Endometrial microvascular endothelial cells (primary cell): Measurements from ENCODE around the gene HK2. TPM values are rescaled to one million over a fixed set of nuclear protein-coding genes. Genes with fewer than 3 reads are reported as not detected.
"Not testable (repeated sequence)": the region's sequence is repeated elsewhere in the genome, so short reads cannot be mapped to it uniquely, and the experiment has no call there.

Experiments
- in situ Hi-C: cut with HindIII; loops from 2 replicates; pipeline ENCODE4 v1.10.0; 2017; ENCODE audit warnings: low sequenced_read_pairs, low pct_unique_long_range_greater_than_20kb; ENCODE audit errors: inconsistent ontology term
- total RNA-seq: library from RNA; depleted of rRNA; stranded (reverse); fragments of >200 nt; gene quantifications from one replicate; pipeline ENCODE4 v1.2.3, GENCODE V29; 2015; ENCODE audit errors: inconsistent ontology term

Gene HK2
- total RNA-seq, 1 donor from 2014 or later: 8.0 TPM

DNA sequence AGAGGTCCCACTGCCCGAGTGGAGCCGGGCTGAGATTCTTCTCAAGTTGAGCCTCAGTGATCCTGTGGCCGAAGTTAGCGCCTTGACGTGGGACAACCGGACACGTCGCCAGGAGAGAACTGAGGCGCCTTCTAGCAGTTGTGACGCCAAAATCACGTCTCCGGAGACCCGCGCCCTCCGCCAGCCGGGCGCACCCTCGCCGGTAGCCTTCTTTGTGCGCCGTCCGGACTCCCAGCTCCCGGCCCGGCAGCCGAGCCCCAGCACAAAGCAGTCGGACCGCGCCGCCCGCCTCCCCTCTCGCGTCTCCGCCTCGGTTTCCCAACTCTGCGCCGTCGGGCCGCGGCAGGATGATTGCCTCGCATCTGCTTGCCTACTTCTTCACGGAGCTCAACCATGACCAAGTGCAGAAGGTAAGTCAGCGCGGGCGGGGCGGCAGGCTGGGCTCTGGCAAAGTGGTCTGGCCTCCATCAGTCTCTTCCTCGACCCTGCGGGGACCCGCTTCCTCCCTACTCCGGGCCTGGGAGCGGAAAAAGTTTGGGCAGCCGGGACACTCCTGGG is 386 bp downstream of the HK2 start:
- in situ Hi-C loops: not testable (repeated sequence)

- in situ Hi-C loops: no loop called here
These were observed 1.1 kb downstream of the HK2 start for GRCh38 chr2:74834792-74835755.

DNA sequence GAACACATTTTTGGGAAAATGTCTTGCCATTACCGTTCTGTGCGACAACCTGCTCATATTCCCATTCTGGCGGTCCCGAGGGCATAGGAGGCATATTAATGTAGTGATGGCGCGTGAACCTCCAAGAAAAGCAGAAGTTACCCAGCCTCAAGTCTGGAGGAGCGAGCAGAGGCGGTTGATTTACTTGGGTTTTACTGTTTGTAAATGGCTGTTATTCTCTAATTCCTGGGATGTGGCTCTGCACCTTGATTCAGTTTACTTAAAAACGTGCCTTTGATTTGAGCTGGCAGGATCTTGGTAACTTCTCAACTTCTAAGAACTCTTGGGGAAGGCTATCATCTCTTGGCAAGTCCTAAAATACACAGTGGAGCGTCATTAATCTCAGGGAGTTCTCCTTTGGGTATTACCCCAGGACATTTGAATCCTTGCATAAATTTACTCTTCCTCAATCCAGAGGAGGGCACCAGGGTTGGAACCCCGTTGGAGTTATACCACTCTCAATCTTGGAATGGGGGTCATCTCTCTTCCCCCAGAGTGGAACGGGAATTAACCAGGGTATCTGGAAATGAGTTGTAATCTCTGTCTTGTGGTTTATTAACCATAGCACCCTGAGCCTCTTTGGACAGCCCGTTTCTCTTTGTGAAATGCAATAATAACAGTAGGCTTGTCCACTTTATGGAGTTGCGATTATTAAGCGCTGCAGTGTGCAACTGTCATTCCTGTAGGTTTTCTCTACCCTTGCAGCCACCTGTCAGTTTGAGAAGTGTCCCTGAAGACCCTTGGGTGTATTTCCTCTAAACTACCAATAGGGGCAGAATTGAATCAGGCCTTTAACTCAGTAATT is 2.1 kb downstream of the HK2 start:
- in situ Hi-C loops: no loop called here

DNA sequence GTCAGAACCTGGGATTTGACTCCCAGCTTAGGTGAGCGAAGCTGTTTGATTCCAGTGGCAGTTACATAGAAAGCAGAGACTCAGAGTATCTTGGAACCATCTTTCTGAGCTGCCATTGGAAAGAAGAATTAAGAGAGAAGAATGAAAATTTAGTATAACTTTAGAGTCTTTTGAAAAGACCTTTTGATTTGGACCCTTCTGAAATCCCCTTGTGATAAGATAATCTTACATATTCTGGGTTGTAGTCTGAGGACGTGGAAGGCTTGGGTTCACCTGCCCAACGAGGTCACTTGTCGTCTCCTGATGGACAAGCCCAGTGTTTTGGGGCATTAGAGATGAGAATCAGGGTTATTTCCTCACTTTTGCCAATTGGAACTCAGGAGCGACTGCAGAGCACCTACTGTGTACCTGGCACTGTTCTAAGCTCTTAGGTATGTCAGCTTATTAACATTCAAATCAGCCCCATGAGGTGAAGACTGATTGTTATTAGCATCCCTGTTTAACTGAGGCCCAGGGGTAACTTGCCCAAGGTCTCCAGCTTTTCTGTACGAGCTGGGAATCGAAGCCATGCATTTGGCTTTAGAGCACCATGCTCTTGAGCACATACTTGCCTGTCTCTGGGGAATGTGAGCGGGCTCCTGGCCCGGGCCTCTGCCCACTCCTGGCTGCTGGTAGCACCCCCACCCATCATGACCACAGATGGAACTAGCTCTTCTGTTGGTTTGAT is 2.9 kb downstream of the HK2 start:
- in situ Hi-C loops: no loop called here

- in situ Hi-C loops: no loop called here
These were observed 7.7 kb downstream of the HK2 start for GRCh38 chr2:74841641-74842040.

DNA sequence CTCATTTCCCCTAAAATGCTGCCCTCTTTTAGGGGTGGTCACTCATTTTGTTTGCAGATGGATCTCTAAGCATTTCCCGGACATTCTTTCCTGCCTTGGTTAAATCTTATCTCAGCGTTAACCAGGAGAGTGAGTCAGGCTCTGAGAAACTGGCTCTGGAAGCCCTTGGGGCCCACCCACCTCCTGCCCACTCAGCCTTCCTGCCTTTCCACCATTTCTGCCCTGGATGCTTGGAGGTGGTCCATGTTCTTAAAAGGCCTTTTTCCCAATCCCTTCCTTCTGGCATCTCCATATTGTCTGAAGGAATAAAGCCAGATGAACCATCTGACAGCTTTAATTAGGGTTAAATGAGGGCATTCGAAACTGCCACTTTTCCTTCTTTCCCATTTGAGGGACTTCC is 9.5 kb downstream of the HK2 start:
- in situ Hi-C loops: no loop called here

DNA sequence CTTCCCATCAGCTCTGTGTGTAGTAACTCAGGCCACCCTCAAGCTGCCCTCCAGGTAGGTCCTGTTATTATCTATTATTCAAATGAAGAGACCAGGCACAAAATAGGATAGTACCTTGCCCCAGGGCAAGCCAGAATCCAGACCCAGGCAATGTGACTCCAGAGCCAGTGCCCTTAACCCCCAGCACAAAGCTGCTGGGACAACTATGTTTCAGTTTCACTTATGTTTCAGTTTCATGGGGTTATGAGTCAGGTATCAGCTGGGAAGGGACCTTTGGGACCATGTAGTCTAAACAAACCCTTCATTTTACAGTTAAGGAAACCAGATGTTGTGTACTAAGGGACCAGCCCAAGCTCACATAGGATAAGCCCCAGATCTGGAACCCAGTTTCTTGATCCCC is 10.0 kb downstream of the HK2 start:
- in situ Hi-C loops: no loop called here

GRCh38 chr2:74844752-74845151 is 10.8 kb downstream of the HK2 start:
- in situ Hi-C loops: no loop called here

GRCh38 chr2:74845217-74845751 is 11.4 kb downstream of the HK2 start:
- in situ Hi-C loops: no loop called here

DNA sequence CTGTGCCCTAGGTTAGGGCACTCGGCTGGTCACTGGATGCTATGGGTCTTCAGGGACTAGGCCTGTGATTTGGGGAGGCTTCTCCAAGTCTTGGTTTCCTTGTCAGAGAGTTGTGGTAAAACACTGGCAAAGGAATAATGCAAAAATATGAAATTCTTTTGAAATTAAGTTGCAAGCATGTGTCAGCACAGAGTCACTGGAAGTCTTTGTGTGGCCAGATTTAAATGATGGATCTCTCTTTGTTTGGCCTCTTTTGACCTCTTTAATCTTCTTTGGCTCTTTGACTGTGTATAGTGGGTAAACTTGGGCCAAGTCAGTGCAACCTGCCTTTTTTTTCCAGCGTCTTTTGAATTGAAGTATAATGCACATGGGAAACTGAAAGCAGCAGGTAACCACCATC is 12.1 kb downstream of the HK2 start:
- in situ Hi-C loops: no loop called here

GRCh38 chr2:74846481-74846880 is 12.6 kb downstream of the HK2 start:
- in situ Hi-C loops: no loop called here

DNA sequence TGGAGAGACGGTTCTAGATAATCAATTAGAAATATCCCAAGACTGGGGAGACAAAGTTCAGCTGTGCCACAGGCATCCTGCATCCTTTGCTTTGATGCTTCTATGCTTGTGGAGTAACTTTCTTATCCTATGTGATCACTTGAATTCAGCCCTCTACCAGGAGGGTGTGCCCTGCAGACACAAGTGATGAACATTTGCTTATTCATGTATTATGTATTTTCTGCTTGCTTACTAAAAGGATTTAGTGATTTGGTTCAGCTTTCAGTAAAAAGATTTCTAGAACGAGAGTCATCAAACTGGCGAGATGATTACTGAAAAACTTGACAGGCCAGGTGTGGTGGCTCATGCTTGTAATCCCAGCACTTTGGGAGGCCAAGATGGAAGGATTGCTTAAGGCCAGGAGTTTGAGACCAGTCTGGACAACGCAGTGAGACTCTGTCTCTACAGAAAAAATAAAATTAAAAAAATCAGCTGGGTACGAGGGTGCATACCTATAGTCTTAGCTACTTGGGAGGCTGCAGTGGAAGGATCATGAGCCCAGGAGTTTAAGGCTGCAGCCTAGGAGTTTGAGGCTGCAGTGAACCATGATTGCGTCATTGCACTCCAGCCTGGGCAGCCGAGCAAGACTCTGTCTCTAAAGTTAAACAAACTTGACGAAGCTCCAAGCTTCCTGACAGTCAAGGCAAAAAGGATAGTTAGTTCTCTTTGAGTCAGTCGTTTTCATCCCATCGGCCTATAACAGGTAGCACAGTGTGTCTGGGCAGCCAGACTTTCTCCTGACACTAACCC is 13.3 kb downstream of the HK2 start:
- in situ Hi-C loops: no loop called here

- in situ Hi-C loops: no loop called here
These were observed 15.4 kb downstream of the HK2 start for GRCh38 chr2:74849228-74849892.

DNA sequence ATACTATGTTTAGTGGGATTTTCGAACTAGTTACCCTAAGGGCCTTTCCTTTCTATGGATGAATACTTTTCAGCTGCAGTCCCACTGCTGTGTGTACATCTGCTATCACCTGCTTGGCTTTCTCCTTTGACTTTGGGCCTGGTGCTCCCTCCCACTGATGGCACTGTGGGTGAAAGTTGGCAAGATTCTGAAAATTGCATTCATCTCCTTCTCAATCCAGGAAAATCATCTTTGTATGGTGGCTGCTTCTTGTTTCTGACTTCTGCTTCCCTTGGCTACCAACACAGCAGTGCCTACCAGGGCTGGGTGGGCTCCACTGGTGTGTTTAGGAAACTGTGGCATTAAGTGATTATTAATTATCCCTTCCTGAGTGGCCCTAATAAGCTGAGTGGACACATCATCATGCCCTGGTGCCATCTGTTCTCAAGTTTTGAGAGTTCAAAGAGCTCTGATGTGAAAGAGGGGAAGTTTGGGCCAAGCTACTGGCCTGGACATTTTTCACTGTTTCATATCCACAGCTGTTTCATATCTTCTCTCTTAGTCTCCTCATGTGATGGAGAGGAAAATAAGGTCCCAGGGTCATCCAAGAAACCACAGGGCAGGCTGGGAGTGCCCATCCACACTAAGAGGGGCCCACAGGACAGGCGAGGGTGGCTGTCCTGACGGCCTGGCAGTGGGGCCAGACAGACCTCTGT is 16.7 kb downstream of the HK2 start:
- in situ Hi-C loops: no loop called here

GRCh38 chr2:74851191-74851566 is 17.3 kb downstream of the HK2 start:
- in situ Hi-C loops: no loop called here

DNA sequence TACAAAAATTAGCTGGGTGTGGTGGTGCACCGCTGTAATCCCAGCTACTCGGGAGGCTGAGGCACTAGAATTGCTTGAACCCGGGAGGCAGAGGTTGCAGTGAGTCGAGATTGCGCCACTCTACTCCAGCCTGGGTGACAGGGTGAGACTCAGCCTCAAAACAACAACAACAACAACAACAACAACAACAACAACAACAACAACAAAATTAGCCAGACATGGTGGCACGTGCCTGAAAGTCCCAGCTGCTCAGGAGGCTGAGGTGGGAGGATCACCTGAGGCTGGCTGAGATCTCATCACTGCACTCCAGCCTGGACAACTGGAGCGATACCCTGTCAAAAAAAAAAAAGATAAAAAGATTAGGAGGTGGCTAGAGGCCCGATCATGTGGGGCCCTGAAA is 19.4 kb downstream of the HK2 start:
- in situ Hi-C loops: not testable (repeated sequence)

- in situ Hi-C loops: no loop called here
These were observed 20.5 kb downstream of the HK2 start for GRCh38 chr2:74854401-74854800.
